ENCODE measurements around the gene ITGA11. TPM values are rescaled to one million over a fixed set of nuclear protein-coding genes. Genes with fewer than 3 reads are reported as not detected.

The ITGA11 gene
- polyA plus RNA-seq, 1 donor: 3.7 TPM

DNA sequence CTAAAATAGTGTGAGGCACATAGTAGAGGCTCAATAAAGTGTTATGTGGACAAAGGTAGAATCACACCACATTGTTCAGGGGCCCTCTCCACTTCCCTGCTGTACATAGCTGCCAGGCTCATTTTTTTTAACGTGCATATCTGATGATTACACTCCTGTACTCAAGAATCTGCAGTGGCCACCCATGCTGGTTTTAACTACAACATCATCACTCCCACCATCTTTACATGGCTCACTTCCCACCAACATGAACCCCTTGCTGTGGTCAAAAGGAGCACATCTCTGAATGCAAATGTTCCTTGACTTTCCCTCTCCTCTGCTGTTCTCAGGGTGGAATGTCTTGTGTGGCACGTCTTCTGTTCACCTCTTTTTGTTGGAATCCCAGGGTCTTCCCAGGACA lies 77.7 kb downstream of the ITGA11 start:
- no peak for DNase-seq (ENCODE audit: low read depth)

- no peak for DNase-seq (ENCODE audit: low read depth)
These were observed 78.4 kb downstream of the ITGA11 start for GRCh38 chr15:68353421-68354135.

DNA sequence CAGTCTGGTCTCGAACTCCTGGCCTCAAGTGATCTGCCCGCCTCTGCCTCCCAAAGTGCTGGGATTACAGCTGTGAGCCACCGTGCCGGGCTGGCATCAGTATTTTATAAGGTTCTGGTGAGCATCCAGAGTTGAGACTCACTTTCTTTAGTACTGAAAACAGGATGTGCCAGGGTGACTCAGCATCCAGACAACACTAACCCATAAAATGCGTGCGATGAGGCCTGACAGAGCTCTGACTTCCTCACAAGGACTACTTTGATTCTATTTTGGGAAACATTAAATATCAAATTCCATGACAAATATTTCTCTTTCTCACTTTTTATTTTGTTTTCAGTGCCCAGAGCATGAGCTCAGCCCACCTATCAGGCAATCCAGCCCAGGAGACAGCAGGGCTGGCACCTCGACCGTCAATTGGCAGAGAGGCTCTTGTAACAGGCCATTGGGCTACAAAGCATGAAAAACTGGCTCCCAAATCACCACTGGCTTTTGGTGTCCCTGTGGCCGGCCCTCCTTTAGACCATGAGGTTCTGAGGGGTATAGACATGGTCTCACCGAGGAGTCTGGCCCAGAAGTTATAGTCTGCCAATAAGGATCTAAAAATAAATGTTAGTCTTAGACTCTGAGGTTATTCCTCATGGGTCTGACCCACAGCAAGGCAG lies 79.4 kb downstream of the ITGA11 start:
- DNase-seq (ENCODE audit: low read depth): no peak

DNA sequence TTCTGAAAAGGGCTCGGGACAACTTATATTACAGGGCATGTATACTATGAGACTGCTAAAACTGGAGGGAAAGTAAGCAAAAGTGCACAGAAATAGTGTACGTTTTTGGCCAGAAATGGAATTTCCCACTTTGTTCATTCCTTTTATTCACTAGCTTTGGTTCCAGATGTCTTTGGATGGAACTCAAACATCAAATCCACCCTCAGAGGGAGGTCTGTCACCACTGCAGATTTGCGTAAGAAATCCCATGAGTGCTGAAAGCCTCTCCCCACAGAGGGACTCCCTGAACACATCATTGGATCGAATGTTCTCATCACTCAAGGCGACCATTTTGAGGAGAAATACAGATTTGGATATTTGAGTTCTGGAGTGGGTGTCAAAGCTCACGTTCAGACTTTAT lies 82.8 kb downstream of the ITGA11 start:
- no peak for DNase-seq (ENCODE audit: low read depth)

DNA sequence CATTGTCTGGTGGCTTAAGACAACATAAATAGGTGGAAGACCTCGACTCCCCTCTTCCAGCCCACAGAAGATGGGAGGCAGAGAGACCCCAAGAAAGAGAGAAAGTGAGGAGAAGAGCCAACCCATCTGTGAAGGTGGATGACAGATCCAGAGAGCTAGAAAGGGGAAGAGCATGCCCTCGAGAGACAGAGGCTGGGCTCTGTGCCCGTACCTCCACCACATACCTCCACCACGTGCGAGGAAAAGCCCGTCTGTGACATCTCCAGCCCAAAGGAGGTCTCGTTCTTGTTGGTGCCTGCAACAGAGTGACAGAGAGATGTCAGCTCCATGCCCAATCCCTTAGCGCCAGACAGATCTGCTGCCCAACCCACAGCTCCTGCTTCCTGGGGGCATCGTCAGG lies 83.4 kb downstream of the ITGA11 start:
- no peak for DNase-seq (ENCODE audit: low read depth)

DNA sequence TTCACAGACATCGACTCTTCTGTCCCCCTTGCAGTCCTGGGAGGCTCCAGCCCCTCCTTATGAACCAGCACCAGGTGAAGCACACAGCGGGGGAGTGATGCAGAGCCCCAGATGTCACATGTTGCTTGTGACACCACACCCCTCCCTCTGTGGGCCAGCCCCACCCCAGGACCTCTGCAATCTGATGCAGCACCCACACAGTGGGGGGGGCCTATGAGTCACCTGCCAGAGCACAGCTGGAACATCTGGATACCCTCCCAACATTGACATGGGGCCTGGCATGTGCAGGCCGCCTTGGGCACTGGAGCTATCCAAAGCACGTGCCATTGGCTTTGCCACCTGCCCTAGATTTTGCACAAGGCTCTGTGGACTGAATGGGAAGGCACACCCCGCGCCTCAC lies 83.9 kb downstream of the ITGA11 start:
- DNase-seq (ENCODE audit: low read depth): no peak

GRCh38 chr15:68347392-68347791 lies 84.6 kb downstream of the ITGA11 start:
- no peak for DNase-seq (ENCODE audit: low read depth)

- DNase-seq (ENCODE audit: low read depth): no peak
These were observed 85.0 kb downstream of the ITGA11 start for GRCh38 chr15:68346979-68347378.

DNA sequence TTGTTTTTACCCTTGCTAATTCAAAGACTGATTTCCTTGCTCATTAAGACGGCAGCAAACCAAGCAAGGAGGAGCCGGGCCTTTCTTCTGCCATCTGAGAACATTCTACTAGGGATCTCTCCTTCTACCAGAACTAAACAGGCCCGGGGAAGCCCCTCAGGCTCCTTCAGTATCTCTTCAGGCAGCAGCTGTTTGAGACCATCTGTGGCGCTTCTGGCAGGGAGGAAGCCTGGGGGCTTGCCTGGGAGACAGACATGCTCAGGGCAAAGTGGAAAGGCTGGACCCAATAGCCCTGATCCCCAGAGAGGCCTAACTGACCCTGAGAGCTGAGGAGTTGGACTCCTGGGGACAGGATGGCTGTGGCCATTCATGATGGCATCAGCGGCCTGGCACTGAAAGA lies 86.5 kb downstream of the ITGA11 start:
- DNase-seq (ENCODE audit: low read depth): no peak

- DNase-seq (ENCODE audit: low read depth): no peak
These were observed 87.4 kb downstream of the ITGA11 start for GRCh38 chr15:68344600-68344999.

GRCh38 chr15:68343579-68344225 lies 88.3 kb downstream of the ITGA11 start:
- no peak for DNase-seq (ENCODE audit: low read depth)

DNA sequence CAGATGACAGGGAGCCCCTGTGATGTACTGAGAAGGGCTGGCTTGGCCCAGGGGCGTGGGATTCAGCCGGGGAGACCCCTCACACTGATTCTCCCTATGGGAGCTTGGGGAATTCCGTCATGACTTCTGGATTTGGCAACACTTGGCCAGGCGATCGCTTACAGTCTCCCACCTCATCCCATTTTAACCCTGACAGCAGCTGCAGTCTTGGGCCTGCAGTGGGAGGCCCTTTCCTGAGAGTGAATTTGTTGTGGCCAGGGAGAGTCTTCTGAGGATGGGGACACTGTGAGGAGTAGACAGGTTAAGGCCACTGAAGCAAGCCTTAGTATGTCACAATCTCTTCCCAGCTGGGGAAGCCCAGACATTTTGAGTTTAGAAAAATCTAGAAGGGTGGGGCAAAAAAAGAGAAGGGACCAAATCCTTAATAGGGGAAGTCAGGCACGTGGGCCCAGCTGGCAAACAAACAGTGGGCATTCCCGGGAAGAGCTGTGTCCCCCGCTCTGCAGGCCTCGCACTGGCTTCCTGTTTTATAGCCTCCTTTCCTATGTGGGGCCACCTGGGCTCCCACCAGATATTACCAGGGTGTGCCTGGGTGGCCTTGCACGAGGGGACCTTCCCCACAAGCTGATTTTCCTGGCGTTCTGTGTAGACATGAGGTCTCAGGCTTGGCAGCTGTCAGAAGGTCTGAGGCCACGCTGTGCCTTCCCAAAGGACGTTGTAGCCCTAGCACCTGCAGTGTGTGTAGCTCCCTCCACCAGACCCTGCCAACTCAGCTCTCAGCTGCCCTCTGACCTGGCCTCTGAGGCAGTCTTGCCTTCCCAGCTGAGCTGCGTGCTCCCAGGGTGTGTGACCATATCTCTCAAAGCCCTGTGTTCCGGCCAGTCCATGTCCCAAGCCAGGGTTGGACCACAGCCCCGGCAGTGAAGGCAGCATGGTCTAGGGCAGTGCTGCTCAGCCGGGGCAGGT lies 89.9 kb downstream of the ITGA11 start:
- no peak for DNase-seq (ENCODE audit: low read depth)

DNA sequence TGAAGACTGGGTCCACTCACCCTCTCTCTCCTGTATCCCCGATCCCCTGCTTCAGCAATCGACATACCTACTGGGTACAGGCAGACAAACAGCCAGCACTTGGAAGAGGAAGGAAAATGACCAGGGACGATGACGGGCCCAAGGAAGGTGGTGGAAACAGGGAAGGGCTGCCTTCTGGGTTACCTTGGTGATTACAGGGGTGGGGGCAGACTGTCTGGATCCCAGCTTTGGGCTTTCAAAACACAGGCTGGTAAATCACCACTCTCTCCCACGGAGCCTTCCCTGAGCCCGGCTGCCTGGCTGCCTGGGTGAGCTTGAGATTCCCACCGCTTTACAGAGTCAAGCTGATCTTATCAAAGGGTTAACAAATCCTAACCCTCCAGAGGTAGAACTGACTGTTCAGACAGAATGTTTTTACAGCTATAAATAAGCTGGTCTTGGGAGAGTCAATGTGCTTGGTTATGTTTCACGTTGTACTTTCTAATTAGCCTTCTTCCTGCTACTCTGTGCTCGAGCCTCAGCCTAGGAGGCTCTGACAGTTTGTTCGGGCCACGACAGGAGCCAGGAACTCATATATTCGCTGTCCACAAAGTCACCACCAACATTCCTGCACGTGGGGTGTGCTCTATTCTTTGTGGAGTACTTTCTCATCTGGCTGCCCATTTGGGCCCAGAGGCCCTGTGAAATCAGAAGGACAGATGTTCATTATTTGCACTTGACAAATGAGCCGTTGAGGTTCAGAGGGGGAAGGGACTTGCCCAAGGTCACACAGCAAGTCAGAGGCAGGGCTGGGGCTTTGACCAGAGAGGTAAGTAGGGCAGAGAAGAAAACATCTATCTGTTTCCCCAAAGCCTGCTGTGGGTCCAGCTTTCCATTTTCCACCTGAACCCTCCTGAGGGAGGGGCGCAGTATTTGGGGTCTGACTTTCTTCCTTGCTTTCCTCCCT lies 91.0 kb downstream of the ITGA11 start:
- no peak for DNase-seq (ENCODE audit: low read depth)

DNA sequence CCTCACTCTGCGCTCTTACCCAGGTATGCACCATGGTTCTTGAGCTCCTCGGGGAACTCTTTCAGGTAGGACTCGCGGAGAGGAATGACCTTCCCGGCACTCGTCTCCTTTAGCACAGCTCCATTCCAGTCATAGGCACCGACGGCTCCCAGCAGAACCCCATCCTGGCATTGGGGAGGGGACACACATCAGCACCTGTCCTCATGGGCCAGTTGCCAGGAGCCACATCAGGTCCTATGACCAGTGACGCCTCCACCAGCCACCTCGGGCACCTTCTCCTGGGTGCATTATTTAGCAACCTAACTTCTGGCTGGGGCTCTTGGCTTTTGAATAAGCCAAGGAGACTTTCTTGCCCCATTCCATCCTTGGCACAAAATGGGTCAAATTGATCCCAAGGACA lies 92.5 kb downstream of the ITGA11 start:
- DNase-seq (ENCODE audit: low read depth): no peak

DNA sequence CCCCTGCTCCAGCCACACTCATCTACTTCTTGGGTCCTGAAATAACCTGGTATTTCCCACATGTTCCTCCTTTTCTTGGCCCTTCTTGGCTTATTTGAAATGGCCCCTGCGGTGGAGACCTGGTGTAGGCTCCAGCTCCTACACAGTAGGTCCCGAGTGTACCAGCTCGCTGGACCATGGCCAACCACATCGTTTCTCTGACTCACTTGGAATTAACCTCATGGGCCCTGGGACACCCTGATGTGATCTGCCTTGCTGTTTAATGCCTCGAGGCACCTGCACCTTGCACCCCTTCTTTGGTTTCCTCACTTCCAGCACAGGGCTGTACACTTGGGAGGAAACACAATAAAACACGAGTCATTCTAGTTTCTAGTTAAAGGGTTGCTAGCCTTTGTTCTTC lies 94.1 kb downstream of the ITGA11 start:
- DNase-seq (ENCODE audit: low read depth): no peak

- no peak for DNase-seq (ENCODE audit: low read depth)
These were observed 95.4 kb downstream of the ITGA11 start for GRCh38 chr15:68336516-68336915.

DNA sequence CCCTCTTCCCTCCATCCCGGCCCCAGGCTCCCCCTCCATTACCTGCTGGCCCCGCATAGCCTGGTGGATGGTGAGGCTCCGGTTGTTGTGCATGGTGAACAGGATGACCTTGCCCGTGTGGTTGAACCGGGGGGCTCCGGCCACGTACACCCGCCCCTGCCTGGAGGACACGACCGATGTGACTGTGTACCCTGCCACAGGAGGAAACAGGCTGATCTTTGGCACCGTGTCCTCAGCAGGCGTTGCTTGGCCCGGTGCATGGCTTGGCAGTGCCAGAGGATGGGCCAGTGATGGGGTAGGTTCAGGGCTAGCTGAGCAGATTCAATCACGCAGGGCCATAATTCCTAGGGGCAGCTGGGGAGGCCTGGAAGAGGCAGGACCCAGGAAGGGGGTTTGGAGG lies 96.3 kb downstream of the ITGA11 start:
- no peak for DNase-seq (ENCODE audit: low read depth)

DNA sequence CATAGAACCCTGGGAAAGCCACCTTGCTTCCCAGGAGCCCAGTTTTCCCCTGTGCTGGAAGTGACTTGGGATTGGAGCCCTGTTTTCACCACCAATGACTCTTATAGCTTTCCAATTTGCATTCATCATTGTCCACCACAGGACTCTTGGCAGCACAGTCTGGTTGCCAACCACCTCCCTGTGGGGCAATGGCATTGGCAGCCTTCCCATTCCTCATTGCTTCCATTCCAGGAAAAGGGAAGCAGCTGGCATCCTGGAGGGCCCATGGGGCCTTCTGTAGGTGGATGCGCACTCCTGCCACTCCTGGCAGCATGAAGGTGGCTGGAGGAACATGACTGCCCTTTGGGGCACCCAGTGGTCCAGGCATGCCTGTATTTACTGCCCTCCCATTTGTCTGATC lies 96.7 kb downstream of the ITGA11 start:
- no peak for DNase-seq (ENCODE audit: low read depth)

GRCh38 chr15:68334661-68335124 lies 97.3 kb downstream of the ITGA11 start:
- DNase-seq (ENCODE audit: low read depth): no peak

GRCh38 chr15:68333775-68334470 lies 98.0 kb downstream of the ITGA11 start:
- DNase-seq (ENCODE audit: low read depth): no peak

All from forelimb muscle (tissue), 1 donor.